ENCODE measurements around the gene ABT1.

ABT1 gene

GRCh38 chr6:26607434-26608230 lies 10.9 kb downstream of the ABT1 start:
- peak; percentile 82 for DNase-seq

GRCh38 chr6:26609463-26609862 lies 12.7 kb downstream of the ABT1 start:
- peak; percentile 23 for DNase-seq

GRCh38 chr6:26611599-26611998 lies 14.8 kb downstream of the ABT1 start:
- DNase-seq: peak; percentile 24

GRCh38 chr6:26613201-26613600 lies 16.4 kb downstream of the ABT1 start:
- no peak for DNase-seq

GRCh38 chr6:26613689-26614683 lies 17.2 kb downstream of the ABT1 start:
- DNase-seq: no peak

- no peak for DNase-seq
Measured at GRCh38 chr6:26623339-26623859, 26.6 kb downstream of the ABT1 start.

GRCh38 chr6:26624557-26624956 lies 27.8 kb downstream of the ABT1 start:
- DNase-seq: no peak

- DNase-seq: peak; percentile 5
Measured at GRCh38 chr6:26627843-26628242, 31.1 kb downstream of the ABT1 start.

- no peak for DNase-seq
Measured at GRCh38 chr6:26629359-26629758, 32.6 kb downstream of the ABT1 start.

- no peak for DNase-seq
Measured at GRCh38 chr6:26640806-26641205, 44.1 kb downstream of the ABT1 start.

GRCh38 chr6:26646074-26646473 lies 49.3 kb downstream of the ABT1 start:
- no peak for DNase-seq

All from NCI-H69 (cell line).